GM21717 (cell line): ENCODE results near the gene CCDC9.
"Not testable (repeated sequence)": the region's sequence is repeated elsewhere in the genome, so short reads cannot be mapped to it uniquely, and the experiment has no call there.

Source experiments
- ATAC-seq: cut with Tn5 transposase; IDR thresholded peaks from one replicate; pipeline ENCODE4 v1.9.1; 2021; ENCODE audit warnings: mild to moderate bottlenecking, moderate library complexity; ENCODE audit not compliant: unreplicated experiment

The CCDC9 gene

DNA sequence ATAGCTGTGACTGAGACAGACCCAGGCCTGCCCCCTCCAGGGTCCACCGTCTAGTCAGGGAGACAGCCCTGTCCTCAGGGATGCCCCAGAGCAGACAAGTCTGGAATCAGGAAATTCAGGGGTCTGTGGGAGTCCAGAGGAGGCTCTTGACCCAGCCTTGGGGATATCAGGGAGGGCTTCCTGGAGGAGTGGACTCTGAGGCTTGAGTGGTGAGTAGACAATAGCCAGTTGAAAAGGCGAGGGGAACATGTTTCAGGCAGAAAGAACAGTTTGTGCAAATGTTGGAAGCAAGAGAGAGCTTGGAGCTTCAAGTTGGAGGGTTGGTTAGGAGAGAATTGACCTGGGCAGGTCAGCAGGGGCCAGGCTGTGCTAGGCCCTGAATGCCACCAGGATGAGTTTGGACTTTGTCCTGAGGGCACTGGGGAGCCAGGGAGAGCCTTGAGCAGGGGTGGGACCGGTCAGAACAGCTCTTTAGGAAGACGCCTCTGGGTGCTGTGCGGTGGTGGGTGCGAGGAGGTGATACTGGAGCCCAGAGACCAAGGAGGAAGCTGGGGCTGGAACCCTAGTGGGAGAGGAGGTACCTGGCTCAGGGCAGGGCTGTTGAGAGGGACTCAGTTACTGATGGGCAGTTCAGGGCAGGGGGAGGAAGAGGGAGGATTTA, 2.7 kb downstream of the CCDC9 start:
- ATAC-seq, result no peak

DNA sequence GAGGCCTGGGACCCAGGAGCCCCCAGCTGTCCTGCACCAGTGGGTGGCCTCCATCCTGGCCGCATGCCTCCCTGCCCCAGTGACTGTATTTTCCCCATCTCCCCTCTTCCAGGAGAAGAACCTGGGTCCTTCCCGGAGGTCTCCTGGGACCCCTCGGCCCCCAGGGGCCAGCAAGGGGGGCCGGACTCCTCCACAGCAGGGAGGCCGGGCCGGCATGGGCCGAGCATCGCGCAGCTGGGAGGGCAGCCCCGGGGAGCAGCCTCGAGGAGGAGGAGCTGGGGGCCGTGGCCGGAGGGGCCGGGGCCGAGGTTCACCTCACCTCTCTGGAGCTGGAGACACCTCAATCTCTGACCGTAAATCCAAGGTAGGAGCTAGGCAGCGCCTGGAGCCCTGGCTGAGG, 4.2 kb downstream of the CCDC9 start:
- ATAC-seq, result no peak

DNA sequence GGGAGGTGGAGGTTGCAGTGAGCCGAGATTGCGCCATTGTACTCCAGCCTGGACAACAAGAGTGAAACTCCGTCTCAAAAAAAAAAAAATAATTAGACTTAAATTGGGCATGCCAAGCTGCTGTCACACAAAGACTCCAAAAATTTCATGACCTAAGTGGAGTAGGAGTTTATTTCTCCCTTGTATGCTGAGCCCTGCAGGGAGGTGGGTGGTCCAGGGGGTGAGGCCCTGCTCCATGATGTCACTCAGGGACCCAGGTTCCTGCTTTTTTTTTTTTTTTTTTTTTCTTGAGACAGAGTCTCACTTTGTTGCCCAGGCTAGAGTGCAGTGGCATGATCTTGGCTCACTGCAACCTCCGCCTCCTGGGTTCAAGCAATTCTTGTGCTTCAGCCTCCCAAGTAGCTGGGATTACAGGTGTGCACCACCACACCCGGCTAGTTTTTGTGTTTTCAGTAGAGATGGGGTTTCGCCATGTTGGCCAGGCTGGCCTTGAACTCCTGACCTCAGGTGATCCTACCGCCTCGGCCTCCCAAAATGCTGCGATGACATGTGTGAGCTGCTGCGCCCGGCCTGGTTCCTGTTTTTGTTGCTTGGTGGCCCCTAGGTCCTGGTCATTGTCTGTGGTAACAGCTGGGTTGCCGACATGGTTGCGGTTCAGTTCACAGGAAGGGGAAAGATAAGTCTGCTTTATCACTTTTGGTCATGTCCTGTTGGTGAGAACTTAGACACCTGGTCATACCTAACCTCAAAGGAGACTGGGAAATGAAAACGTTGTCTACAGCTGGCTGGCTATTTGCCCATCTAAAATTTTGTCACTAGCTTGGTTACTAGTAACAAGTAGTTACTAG, 5.8 kb downstream of the CCDC9 start:
- not testable (repeated sequence) for ATAC-seq

DNA sequence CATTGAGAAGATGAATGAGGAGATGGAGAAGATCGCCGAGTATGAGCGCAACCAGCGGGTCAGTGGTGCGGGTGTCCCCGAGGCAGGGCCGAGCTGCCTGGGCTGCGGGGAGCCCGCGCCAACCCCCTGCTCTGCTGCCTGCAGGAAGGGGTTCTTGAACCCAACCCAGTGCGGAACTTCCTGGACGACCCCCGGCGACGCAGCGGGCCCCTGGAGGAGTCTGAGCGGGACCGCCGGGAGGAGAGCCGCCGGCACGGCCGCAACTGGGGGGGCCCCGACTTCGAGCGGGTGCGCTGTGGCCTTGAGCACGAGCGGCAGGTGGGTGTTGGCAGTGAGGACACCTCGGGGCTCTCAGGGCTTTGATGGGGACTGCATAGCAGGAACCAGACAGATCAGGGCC, 8.3 kb downstream of the CCDC9 start:
- no peak for ATAC-seq

DNA sequence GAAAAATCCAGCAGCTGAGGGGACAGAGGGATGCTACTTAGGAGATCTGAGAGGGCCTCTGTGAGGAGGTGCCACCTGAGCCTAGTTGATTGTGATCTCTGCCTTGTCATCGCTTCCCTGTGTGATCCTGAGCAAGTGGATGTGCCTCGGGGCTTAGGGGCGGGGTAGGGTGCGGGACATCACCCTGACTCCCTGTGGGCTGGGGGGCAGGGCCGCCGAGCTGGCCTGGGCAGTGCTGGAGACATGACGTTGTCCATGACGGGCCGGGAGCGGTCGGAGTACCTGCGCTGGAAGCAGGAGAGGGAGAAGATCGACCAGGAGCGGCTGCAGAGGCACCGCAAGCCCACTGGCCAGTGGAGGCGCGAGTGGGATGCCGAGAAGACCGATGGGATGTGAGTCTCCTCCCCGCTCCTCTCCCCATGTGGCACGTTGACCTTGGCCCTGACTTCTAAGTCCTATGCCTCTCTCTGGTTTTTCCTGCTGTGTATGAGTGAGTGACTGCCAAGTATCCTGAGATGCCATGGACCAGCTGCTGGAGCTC, 10.1 kb downstream of the CCDC9 start:
- ATAC-seq, result no peak

DNA sequence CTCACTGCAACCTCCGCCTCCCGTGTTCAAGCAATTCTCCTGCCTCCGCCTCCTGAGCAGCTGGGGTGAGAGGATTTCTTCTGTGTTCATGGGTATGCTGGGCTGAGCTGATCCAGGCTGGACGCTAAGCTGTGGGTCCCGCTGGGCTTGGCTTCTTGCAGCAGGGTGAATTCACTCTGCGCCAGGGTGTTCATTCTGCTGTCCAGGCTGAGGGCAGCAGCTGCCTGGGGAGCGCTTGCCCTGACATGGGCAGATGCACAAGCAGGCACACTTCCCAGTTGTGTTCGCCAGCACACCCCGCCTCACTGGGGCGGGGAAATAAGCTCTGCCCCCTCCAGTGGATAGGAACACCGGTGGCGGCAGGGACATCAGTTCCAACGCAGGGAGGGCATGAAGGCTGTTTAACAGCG, 11.0 kb downstream of the CCDC9 start:
- ATAC-seq, result no peak

DNA sequence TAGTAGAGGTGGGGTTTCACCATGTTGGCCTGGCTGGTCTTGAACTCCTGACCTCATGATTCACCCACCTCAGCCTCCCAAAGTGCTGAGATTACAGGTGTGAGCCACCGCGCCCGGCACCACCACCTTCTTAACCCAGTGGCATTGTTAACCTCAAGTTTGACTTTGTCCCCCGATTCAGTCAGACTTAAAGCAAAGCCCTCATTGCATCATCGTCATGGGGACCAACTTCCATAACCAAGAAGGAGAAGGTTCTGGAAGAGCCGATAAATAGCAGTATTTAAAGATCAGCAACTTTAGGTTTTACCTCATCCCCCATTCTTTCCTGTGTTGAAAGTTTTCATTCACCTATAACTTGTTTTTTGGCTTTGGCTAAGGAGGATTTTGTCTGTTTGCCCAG, 11.7 kb downstream of the CCDC9 start:
- no peak for ATAC-seq

DNA sequence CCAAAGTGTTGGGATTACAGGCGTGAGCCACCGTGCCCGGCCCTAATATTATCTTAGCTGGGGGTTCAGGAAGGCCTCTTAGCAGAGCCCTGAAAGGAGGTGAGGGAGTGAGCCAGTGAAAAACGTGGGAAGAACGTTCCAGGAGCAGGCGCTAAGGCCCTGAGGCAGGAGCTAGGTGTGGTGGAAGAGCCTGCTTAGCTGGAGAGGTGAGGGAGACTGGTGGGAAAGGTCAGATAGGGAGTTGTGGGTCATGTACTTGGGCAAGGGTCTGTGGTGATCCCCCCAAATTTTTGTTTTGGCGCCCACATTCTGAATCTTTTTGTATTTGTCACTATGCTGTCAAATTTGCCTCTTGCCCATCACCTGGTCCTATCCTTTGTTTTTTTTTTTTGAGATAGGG, 13.3 kb downstream of the CCDC9 start:
- no peak for ATAC-seq

DNA sequence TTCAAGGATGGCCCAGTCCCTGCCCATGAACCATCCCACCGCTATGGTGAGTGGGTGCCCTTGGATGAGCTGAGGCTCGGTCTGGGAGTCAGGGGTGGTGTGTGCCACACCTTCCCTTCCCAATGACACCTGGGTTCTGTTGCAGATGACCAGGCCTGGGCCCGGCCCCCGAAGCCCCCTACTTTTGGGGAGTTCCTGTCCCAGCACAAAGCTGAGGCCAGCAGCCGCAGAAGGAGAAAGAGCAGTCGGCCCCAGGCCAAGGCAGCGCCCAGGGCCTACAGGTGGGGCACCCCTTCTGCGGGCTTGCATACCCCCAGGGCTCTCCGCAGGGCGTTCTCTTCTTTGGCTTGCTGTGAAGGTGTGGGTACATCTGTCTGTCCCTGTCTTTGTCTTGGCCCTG, 14.1 kb downstream of the CCDC9 start:
- no peak for ATAC-seq

DNA sequence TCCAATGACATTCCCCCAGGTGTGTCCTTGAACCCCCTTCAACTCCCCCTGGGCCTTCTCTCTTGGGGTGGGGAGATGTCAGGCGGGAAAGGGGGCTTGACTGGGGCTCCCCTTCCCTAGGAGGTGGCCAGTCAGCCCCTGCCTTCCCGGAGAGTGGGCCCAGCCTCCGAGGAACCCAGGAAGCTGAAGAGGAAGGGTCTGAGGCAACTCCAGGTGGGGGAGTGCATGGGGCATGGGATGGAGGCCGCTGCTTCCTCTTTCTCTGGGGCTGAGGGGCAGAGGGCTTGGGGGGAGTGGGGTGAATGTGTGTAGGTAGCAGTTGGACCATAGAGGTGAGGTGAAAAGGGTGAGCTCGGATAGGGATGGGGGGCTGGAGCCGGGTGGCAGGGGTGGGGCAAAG, 15.6 kb downstream of the CCDC9 start:
- no peak for ATAC-seq

DNA sequence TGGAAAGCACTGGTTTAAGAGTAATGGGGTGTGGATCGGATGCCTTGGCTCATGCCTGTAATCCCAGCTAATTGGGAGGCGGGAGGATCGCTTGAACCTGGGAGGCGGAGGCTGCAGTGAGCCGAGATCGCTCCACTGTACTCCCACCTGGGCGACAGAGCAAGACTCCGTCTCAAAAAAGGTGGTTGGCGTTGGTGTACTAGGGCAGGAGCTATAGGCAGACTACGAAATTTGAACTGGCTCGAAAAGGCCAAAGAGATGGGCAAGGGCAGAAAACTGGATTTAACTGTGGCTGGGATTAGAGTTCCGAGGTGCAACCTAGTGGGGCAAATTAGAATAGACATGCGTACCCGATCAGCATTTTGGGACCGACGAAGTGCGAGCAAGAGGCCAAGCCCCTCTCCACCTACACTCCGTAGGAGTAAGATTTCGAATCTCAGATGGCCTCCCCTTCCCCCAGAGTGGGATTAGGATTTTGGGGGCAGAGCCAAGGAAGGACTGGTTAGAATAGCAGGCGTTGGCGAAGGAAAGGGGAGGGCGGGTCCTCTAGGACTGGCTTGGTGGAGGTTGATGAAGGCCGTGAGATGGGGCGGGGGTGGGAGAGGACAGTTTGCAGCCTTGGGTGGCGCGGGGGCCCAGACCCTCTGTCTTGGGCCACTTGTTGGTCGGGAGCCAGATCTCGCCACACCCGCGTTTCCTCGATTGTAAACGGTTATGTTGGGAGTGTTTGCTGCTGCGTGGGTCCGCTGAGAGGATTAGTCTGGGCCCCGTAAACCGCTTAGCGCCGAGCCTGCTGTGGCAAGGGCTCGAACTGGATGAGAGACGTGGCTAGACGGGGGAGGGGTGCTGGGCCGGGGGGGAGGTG, 16.4 kb downstream of the CCDC9 start:
- no peak for ATAC-seq

DNA sequence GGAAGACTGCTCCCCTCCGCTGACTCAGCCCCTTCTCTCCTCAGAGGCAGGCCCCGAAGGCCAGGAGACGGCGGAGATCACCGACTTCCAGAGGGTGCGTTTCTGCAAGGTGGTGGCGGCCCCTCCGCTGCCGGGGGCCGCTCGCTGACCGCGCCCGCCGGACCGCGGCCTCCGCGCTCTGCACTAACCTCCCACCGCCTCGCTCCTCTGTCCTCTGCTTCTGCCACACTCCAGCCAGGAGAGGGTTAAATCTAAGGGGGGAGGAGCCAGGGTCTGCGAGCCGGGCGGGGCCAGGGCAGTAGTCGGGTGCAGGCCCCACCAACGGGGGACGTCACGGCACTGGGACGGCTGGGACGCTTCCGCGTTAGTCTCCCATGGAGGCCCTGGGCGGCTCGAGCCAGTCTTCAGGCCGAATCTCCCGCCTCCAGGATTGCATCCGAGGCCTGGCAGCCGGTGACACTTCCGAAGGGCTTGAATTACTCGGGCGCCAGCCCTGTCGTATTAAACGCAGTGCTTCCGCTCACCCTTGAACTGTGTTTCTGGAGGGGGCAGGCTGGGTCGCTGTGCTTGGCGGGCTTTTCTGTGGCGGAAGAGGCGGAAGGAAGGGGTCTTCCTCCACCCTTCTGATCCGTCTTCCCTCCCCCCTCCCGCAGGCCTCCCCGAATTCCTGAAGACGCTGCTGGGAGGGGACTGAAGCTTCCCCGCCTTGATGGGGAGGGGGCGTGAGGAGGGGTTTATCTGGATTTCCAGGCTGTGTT, 17.2 kb downstream of the CCDC9 start:
- peak; percentile 58 for ATAC-seq

DNA sequence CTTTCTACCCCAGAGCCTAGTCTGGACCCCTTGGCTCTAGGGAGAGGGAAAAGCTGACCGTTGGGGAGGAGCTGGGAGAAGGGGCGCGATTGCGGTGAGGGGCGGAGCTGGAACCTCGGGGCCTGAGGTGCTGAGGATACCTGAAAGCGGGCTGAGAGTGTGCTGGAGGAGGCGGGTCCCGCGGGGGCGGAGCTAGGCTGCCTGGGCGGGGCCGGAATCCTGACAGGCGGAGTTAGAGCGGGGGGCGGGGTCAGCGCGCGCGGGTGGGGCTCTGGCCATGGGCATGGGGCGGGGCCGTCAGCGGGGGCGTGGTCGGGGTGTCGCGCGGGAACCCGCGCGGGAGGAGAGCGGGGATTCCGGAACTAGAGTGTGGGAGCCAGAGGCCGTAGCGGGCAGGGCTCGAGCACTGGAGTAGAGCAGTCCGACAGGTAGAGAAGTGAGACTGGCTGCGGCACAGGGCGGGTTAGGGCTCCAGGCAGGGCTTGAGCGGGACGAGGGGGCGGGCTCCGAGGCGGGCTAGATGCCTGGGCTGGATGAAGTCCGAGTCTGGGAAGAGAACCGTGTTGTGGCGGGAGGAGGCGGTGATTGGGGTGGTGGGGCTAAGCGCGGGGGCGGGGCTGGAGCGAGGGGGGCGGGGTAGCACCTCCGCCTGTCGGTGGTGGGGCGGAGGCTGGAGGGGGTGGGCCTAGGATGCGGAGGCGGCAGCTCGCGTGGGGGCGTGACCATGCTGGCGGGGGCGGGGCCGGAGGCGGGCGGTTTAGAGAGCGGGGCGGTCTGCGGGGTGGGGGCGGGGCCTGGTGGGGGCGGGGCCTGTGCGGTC, 18.0 kb downstream of the CCDC9 start, which contains the start of gene INAFM1:
TSS of gene INAFM1 (plus strand) at position 815 of the 820 bp plus-strand sequence. CDS start 35 bp downstream, outside the sequence.
- peak; percentile 52 for ATAC-seq

DNA sequence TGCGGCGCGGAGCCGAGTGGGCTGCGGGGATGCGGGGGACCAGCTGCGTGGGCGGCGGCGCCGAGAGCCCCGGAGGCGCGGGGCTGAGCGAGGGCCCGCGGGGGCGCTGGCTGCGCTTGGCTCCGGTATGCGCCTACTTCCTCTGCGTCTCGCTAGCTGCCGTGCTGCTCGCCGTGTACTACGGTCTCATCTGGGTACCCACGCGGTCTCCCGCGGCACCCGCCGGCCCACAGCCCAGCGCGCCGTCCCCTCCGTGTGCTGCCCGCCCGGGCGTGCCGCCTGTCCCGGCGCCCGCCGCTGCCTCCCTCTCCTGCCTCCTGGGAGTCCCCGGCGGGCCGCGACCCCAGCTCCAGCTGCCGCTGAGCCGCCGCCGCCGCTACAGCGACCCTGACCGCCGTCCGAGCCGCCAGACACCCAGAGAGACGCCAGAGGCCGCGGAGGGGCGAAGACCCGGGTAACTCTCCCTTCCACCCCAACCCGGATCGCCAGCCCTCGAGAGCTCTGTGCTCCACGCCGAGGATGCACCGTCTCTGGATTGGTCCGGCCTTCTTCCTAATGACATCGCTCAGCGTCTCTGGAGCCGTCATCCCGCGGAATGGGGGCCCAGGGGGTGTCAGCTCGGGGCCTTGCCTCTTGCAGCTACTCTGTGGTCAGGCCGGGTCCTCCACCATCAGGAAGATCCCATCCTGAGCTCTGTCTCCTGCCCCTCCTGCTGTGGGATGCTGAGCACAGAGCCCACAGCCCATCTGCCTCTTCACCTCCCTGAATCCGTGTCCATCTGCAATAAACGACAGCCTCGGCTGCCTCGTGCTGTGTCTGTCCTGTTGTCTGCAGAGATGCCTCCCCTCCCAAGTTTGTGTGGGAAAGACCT, 18.8 kb downstream of the CCDC9 start:
- ATAC-seq, result peak; percentile 5

DNA sequence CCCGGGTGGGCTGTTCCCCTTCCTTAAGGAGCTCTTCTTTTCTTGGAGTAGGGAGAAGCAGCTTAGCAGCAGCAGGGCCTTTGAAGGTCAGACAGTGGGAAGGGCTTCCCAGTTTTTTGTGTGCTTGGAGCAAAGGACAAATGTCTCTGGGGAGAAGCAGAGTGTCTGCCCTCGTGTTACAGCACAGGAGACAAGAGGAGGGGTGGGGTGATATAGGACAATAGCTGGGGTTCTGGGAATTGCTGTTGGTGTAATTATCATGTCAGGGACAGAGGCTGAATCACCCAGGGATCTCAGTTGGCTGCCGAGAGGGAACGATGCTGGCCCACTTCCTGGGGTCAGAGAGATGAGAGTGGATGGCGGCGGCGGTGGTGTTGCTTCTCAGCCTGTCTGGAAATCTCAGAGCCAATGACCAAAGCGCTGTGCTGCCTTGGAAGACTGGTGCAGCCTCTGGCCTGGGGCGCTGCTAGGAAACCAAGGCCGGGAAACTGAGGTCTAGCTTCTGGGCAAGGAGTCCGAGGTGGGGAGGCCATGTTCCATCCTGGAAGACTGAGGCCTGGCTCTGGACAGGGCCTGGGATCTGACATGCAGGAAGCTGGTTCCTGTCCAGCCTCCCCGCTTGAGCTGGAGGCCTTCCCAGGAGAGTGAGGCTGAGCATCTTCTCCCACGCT, 19.6 kb downstream of the CCDC9 start:
- no peak for ATAC-seq

DNA sequence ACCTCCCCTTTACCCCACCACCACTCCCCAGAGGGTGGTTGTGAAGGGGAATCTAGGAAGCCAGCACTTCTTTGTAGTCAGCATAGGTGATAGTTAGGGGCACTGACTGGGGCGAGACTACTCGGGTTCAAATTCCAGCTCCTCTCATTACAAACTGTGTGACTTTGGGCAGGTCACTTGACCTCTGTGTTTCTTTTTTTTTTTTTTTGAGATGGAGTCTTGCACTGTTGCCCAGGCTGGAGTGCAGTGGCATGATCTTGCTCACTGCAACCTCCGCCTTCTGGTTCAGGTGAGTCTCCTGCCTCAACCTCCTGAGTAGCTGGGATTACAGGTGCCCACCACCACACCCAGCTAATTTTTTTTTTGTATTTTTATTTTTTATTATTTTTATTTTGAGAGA, 20.2 kb downstream of the CCDC9 start:
- ATAC-seq, result not testable (repeated sequence)

DNA sequence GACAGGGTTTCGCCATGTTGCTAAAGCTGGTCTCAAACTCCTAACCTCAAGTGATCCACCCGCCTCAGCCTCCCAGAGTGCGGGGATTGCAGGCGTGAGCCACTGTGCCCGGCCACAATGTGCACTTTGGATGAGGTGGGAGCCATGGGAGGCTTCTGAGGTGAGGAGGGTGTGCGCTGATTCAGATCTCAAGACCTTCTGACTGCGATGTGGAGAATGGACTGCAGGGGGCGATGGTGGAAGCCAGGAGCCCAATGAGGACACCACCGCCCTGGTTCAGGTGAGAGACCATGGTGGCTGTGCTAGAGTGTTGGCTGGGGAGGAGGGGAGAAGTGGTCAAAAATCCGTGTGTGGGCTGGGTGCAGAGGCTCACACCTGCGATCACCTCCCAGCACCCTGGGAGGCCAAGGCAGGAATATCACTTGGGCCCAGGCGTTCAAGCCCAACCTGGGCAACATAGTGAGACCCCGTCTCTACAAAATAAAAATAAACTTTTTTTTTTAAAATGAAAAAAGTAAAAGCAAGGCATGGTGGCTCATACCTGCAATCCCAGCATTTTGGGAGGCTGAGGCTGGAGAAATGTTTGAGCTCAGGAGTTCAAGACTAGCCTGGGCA, 24.0 kb downstream of the CCDC9 start:
- ATAC-seq, result no peak
